Activated CD8-positive, alpha-beta memory T cell treated with anti-CD3 and anti-CD28 coated beads for 48 hours (primary cell): ENCODE measurements around the gene TNFRSF9.
"Not testable (repeated sequence)": the region's sequence is repeated elsewhere in the genome, so short reads cannot be mapped to it uniquely, and the experiment has no call there.

ENCODE experiments used
- DNase-seq, 3 experiments: peaks; one replicate each; pipeline ENCODE4 v3.0.0-alpha.2; 2020; ENCODE audit warnings: low read depth in 2 of 3, low spot score in 2 of 3

Gene TNFRSF9

DNA sequence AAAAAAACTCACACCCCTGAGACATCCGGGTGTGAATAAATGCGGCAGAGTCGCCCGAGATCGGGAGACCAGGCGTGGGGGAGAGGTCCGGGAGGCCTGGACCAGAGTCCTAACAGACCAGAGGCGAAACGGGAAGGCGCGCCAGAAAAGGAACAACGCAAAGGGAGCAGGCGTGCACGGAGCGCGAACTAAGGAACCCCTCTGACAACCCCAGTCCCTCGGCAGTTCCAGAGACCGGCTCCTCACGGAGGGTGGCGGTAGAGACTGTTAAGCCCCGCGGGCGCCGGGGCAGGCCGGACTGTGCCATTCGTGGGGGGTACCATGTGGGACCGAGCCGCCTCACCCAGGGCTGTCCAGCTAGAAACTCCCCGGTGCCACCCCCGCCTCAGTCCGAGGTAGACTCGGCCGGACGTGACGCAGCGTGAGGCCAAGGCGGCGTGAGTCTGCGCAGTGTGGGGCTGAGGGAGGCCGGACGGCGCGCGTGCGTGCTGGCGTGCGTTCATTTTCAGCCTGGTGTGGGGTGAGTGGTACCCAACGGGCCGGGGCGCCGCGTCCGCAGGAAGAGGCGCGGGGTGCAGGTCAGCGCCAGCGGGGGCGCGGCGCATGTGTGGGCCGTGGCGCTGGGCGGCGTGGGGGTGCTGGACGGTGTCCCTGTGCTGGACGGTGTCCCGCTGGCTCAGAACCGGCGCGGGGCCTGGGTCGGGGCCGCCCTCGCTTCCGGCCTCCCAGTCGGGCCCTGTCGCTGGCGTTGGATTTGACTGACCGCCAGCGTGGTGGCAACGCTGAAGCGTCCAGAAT lies 20.8 kb upstream of the TNFRSF9 start, which contains the start of gene PARK7:
Gene PARK7 (plus strand): TSS at position 496 of the 798 bp plus-strand sequence. CDS start 1,075 bp downstream, outside the sequence.
- peak; percentile 96 to 100 (median 98) for DNase-seq

GRCh38 chr1:7960867-7961215 lies 20.2 kb upstream of the TNFRSF9 start:
- DNase-seq: no peak

GRCh38 chr1:7960165-7960564 lies 19.5 kb upstream of the TNFRSF9 start:
- no peak for DNase-seq

- DNase-seq: no peak
Measured at GRCh38 chr1:7956218-7957032, 15.8 kb upstream of the TNFRSF9 start.

GRCh38 chr1:7954683-7955082 lies 14.0 kb upstream of the TNFRSF9 start:
- no peak for DNase-seq

DNA sequence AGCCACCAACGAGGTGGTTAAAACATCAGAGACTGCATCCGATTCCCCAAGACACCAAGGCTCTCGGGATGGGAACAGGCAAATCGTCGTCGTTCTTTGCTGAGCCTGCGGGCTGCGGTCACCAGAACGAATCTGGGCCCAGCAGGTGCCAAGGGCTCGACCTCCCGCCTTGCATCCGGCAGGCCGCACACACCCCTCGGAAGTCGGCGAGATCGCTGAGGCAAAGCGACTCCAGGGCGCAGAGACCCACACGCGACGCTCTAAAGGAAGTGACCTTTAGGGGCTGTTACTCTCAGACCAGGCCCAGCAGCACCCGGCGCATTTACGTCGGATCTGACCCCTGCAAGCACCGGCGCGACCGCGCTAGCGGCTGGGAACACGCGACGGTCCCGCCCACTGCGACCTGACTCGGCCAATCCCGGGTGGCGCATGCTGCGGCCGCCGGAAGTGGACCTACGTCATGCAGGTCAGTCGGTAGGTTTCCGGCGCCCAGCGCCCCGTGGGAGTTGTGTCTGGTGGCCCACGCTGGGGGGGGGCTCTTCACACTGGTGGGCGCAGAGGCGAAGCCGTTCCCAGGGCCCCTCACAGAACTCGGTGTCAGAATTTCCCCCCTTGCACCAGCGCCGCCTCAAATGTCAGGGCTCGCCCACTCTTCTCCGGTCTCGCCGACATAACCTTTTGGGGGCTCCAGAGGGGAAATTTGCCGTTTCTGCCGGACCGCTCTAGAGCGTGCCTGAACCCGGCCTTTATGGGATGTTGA lies 13.4 kb upstream of the TNFRSF9 start:
- DNase-seq: peak; percentile 79 to 96 (median 90)

GRCh38 chr1:7952791-7953190 lies 12.2 kb upstream of the TNFRSF9 start:
- not testable (repeated sequence) for DNase-seq

GRCh38 chr1:7948960-7949359 lies 8.3 kb upstream of the TNFRSF9 start:
- no peak for DNase-seq

DNA sequence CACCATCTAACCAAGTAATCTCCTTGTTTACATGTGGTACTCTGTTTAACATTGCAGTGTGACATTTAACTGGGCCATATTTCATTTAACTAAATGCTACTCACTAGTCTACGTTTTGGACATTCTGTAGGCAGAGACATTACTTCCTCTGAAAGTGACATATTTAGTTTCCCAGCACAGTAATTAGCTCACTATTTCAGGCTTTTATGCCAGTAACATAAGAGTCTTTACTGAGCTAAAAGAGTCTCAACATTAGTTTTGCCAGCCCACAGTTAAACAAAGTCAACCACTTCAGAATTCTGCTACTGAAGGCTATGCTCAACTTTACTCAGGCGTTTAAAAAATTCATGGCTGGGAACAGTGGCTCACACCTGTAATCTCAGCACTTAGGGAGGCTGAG lies 2.6 kb upstream of the TNFRSF9 start:
- DNase-seq: no peak

GRCh38 chr1:7942214-7942921 lies 1.7 kb upstream of the TNFRSF9 start:
- DNase-seq: no peak

DNA sequence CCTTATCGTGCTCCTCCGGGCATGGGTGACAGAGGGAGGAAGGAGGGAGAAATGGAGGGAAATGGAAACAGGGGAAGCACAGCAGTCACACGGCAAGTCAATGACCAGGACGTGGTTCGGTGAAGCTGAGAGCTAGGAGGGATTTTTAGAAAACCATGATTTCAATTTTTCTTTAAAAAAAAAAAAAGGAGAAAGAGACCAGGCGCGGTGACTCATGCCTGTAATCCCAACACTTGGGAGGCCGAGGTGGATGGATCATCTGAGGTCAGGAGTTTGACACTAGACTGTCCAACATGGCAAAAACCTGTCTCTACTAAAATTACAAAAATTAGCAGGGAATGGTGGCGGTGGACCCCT lies 776 bp upstream of the TNFRSF9 start:
- DNase-seq: no peak

DNA sequence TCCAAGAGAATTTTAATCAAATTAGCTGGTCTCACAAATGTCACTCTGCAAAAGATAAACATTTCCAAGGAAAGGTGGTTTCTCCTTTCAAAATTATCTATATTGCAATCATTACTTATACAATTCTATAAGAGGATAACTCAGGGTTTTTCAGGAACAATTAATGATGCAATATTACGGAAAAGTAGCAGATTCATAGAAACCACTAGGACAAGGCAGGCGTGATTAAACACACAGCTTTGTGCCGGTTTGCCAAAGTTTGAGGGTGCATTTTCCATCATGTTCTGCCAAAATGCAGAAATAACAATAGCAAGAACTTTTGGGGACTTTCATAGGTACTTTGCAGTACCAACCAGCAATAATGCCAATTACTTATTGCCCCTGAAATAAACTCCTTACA lies 605 bp downstream of the TNFRSF9 start:
- no peak for DNase-seq

DNA sequence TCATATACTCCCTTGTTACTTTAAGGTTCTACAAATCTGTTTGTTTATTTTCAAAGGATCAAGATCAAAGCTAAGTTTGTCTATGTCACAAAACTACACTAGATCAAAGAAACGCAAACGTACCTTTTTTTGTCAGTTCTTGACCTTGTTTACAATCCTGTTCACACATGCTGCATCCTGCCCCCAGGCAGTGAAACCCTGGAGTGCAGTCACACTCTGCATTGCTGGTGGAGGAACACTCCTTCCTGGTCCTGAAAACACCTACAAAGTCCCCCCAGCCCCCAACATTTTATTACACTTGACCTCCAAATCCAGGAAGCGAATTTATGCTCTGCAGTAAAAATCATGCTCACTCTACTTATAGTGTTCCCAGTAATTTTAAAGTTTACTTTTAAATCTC lies 2.6 kb downstream of the TNFRSF9 start:
- no peak for DNase-seq

GRCh38 chr1:7932524-7933138 lies 8.0 kb downstream of the TNFRSF9 start:
- DNase-seq: no peak

- no peak for DNase-seq
Measured at GRCh38 chr1:7931446-7931812, 9.2 kb downstream of the TNFRSF9 start.

GRCh38 chr1:7930645-7931445 lies 9.8 kb downstream of the TNFRSF9 start:
- no peak for DNase-seq

DNA sequence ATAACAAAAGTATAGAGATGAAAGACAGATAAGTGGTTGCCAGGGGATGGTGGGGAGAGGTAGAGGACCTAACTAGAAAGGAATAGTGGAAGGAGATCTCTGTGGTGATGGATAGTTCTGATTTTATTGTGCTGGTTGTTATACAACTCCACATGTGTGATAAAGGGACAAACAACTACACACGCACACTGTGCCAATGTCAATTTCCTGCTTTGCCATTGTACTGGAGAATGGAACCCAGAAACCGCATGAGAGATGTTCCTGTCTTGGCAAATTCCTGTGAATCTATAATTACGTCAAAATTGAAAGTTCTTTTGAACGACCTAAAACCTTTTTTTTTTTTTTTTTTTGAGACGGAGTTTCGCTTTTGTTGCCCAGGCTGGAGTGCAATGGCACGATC lies 11.0 kb downstream of the TNFRSF9 start:
- no peak for DNase-seq

DNA sequence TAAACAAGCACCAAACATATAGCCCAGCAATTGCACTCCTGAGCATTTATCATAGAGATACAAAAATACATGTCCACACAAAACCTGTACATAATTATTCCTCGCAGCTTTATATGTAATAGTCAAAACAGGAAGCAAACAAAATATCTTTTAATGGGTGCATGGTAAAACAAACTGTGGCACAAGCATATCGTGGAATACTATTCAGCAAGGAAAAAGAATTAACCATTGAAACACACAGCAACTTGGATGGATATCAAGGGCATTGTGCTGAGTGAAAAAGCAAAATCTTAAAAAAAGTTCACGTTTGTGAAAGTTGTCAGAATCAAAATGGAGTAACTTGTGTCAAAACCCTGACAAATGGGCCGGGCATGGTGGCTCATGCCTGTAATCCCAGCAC lies 12.4 kb downstream of the TNFRSF9 start:
- no peak for DNase-seq

DNA sequence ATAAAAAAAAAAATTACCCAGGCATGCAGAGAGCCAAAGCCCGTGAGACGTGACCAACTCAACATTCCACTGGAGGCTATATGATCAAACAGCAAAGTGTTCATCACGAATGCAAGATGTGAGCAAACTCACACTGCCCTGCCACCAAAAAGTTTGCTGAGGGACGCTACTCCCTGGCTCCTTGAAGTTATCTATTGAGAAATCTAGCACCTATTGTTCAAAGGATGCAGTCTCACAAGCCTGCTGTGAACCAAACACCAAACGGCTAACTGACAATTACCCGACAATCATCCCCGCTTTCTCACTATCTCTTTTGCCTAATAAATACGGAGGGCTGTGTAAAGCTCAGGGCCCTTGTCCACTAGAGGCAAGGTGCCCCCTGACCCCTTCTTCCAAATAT lies 13.6 kb downstream of the TNFRSF9 start:
- DNase-seq: not testable (repeated sequence)

GRCh38 chr1:7922301-7922700 lies 18.3 kb downstream of the TNFRSF9 start:
- DNase-seq: no peak
